PC-3 (cell line): ENCODE results near the gene ADGRG6. TPM values are rescaled to one million over a fixed set of nuclear protein-coding genes. Genes with fewer than 3 reads are reported as not detected.
"Not testable (repeated sequence)": the region's sequence is repeated elsewhere in the genome, so short reads cannot be mapped to it uniquely, and the experiment has no call there.

Experiments used
- ATAC-seq: fragments of 200-7000 bp; cut with Tn5 transposase; 2 replicates; pipeline ENCODE4 v1.9.1; 2020; ENCODE audit warnings: mild to moderate bottlenecking, moderate library complexity
- BruUV-seq: library from RNA; stranded (reverse); fragments of 400-500 nt; replicated peaks from 2 replicates; lab custom pipeline; 2021; lab: Mats Ljungman, UMichigan
- CTCF ChIA-PET: fragments of 300-600 bp; sonication (Branson Sonifier 250); formaldehyde crosslinking; loops from one replicate; lab custom pipeline; 2022; ENCODE audit warnings: antibody characterized with exemption; lab: Charles Lee
- POLR2A ChIA-PET: fragments of 300-600 bp; sonication (Branson Sonifier 250); formaldehyde crosslinking; loops from one replicate; lab custom pipeline; 2022; ENCODE audit warnings: antibody characterized with exemption; ENCODE audit not compliant: unreplicated experiment; lab: Charles Lee
- DNase-seq: peaks from one replicate; pipeline ENCODE4 v3.0.0-alpha.2; 2015
- H2AFZ ChIP-seq: fragments of 300-600 bp; sonication (generic); 2 replicates; pipeline ENCODE4 v1.6.0; 2016; ENCODE audit warnings: antibody characterized with exemption, low read length
- H3F3A ChIP-seq: fragments of 300-600 bp; sonication (generic); one replicate; pipeline ENCODE4 v1.6.0; 2017; ENCODE audit warnings: antibody characterized with exemption, low read length, control low read depth, mild to moderate bottlenecking; ENCODE audit not compliant: unreplicated experiment
- H3K27ac ChIP-seq: fragments of 300-600 bp; sonication (generic); 2 replicates; pipeline ENCODE4 v1.5.1; 2016; ENCODE audit warnings: mild to moderate bottlenecking, low read length
- H3K27me3 ChIP-seq: fragments of 300-600 bp; sonication (generic); 2 replicates; pipeline ENCODE4 v1.6.1; 2016; ENCODE audit warnings: low read length, mixed read lengths
- H3K36me3 ChIP-seq: fragments of 300-600 bp; sonication (generic); 2 replicates; pipeline ENCODE4 v1.6.1; 2016; ENCODE audit warnings: low read depth, mixed run types, low read length, mixed read lengths
- H3K4me1 ChIP-seq: fragments of 300-600 bp; sonication (generic); 2 replicates; pipeline ENCODE4 v1.5.1; 2016; ENCODE audit warnings: low read length; ENCODE audit not compliant: insufficient read depth
- H3K4me2 ChIP-seq: fragments of 300-600 bp; sonication (generic); 2 replicates; pipeline ENCODE4 v1.6.0; 2016; ENCODE audit warnings: low read length
- H3K4me3 ChIP-seq: fragments of 300-600 bp; sonication (generic); 2 replicates; pipeline ENCODE4 v1.5.1; 2016; ENCODE audit warnings: mild to moderate bottlenecking, low read length, mixed read lengths
- H3K79me2 ChIP-seq: fragments of 300-600 bp; sonication (generic); 2 replicates; pipeline ENCODE4 v1.6.1; 2017; ENCODE audit warnings: low read length, mixed read lengths
- H3K9ac ChIP-seq: fragments of 300-600 bp; sonication (generic); 2 replicates; pipeline ENCODE4 v1.6.0; 2016; ENCODE audit warnings: mild to moderate bottlenecking, low read length
- H3K9me2 ChIP-seq: fragments of 300-600 bp; sonication (generic); replicated peaks from 2 replicates; pipeline ENCODE4 v1.6.1; 2016; ENCODE audit warnings: mixed run types, low read length, mixed read lengths
- H3K9me3 ChIP-seq: fragments of 300-600 bp; sonication (generic); 2 replicates; pipeline ENCODE4 v1.6.1; 2016; ENCODE audit warnings: low read length, mixed read lengths
- H4K20me1 ChIP-seq: fragments of 300-600 bp; sonication (generic); 2 replicates; pipeline ENCODE4 v1.6.1; 2016; ENCODE audit warnings: low read length, mixed read lengths
- EZH2 ChIP-seq: fragments of 300-600 bp; sonication (generic); IDR thresholded peaks from one replicate; pipeline ENCODE4 v1.6.1; 2017; ENCODE audit warnings: antibody characterized with exemption, mild to moderate bottlenecking, low read length; ENCODE audit not compliant: unreplicated experiment
- EZH2phosphoT487 ChIP-seq: fragments of 300-600 bp; sonication (generic); IDR thresholded peaks from 2 replicates; pipeline ENCODE4 v1.6.1; 2018; ENCODE audit warnings: mild to moderate bottlenecking, antibody characterized with exemption, low read length, borderline replicate concordance
- intact Hi-C: fragments of 100-400 bp; cut with micrococcal nuclease; formaldehyde crosslinking; loops from 2 replicates; pipeline ENCODE4 v1.9.0; 2023
- total RNA-seq: library from RNA; depleted of rRNA; stranded (reverse); fragments of >200 nt; gene quantifications from 2 replicates; pipeline ENCODE4 v1.2.3, GENCODE V29; 2014
- TF ChIP-seq, protein P1 (sequence below): fragments of 300-600 bp; sonication (generic); conservative IDR thresholded peaks from 2 replicates; pipeline ENCODE4 v1.5.1; 2017; ENCODE audit warnings: antibody characterized with exemption, low read depth, mild to moderate bottlenecking, low read length

The ADGRG6 gene
- total RNA-seq, 1 experiment from 2014 or later = 73.2 TPM

DNA sequence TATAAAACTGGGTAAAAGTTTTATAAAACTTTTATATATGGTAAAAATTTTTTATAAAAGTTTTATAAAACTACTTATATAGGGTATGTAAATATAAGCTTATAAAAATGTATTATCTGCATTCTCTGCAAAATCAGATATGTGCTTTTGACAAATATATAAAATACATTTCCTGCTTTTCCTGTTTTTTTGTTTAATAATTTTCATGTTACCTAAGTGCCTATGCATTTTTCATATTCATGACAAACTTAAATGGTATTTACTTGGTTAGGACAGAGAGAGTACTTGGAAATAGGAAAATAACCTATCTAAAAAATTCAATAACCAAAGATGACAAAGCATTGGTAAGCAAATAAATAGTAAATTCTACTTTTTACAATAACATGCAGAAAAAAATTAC, 41.2 kb downstream of the ADGRG6 start:
- 0 out of 2 replicates have a peak overlapping the region, but pooled peaks have one; percentile 4 for H3K27ac ChIP-seq
- H3K36me3 ChIP-seq = peaks cover 16% of the 10 kb centered on the region
- ATAC-seq (peak; percentile 18; the same call in 1 of the 2 replicates), DNase-seq (peak; percentile 63)
- H4K20me1 ChIP-seq = no peaks in the 10 kb centered on the region
- no peaks in the 10 kb centered on the region for H3K9me3 ChIP-seq
- no peak overlapping the region for H3K4me3 ChIP-seq
- H3K9ac ChIP-seq = no peak overlapping the region
- no peaks in the 10 kb centered on the region for H3K27me3 ChIP-seq
- peaks cover 23% of the 10 kb centered on the region for H3K4me1 ChIP-seq
- ChIA-PET POLR2A (interaction anchor here (0.6 kb wide), 1 partner anchor 30 kb away, joined by 6 read pairs; no protein-coding TSS in a partner anchor), CTCF (no interaction called here)
- intact Hi-C loops = no loop called here
- H3K79me2 ChIP-seq = peaks cover 76% of the 10 kb centered on the region
- H3K9me2 ChIP-seq = no peaks in the 10 kb centered on the region
- BruUV-seq = no TSS peak
- H3K4me2 ChIP-seq = no peak overlapping the region
- H2AFZ ChIP-seq = no peak overlapping the region
- TF ChIP-seq, protein P1, sequence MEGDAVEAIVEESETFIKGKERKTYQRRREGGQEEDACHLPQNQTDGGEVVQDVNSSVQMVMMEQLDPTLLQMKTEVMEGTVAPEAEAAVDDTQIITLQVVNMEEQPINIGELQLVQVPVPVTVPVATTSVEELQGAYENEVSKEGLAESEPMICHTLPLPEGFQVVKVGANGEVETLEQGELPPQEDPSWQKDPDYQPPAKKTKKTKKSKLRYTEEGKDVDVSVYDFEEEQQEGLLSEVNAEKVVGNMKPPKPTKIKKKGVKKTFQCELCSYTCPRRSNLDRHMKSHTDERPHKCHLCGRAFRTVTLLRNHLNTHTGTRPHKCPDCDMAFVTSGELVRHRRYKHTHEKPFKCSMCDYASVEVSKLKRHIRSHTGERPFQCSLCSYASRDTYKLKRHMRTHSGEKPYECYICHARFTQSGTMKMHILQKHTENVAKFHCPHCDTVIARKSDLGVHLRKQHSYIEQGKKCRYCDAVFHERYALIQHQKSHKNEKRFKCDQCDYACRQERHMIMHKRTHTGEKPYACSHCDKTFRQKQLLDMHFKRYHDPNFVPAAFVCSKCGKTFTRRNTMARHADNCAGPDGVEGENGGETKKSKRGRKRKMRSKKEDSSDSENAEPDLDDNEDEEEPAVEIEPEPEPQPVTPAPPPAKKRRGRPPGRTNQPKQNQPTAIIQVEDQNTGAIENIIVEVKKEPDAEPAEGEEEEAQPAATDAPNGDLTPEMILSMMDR = no peak
- no peak for TF ChIP-seq EZH2phosphoT487
- TF ChIP-seq EZH2 = no peak
- no peaks in the 10 kb centered on the region for H3F3A ChIP-seq

DNA sequence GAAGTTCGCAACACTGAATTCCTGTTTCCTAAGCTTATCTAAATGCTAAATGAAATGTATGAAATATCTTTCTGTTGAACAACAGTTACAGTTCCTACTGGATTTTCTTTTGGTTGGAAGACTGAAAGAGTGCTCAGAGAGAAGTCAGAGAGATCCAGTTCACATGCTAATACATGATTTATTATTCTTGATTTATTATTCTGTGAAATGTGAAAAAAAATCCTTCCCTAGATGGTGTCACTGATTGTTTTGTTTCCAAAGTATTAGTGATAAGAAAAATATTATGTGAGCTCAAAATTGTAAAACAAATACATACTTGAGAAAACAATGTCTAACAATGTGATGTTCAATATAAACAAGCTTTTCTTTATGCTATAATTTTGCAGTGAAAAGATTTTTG, 42.1 kb downstream of the ADGRG6 start:
- Histone ChIP-seq H3K9me2 (no peaks in the 10 kb centered on the region), H3K9me3 (no peaks in the 10 kb centered on the region), H3K27ac (0 out of 2 replicates have a peak overlapping the region, but pooled peaks have one; percentile 4), H3K4me3 (no peak overlapping the region), H4K20me1 (no peaks in the 10 kb centered on the region), H3K9ac (no peak overlapping the region), H3K36me3 (peaks cover 16% of the 10 kb centered on the region), H3K79me2 (peaks cover 81% of the 10 kb centered on the region), H3K4me2 (no peak overlapping the region), H3K4me1 (peaks cover 23% of the 10 kb centered on the region), H3K27me3 (no peaks in the 10 kb centered on the region), H2AFZ (no peak overlapping the region), H3F3A (no peaks in the 10 kb centered on the region)
- intact Hi-C loops = no loop called here
- ChIA-PET CTCF (no interaction called here), POLR2A (no interaction called here)
- TF ChIP-seq EZH2phosphoT487 = no peak
- TF ChIP-seq EZH2 = no peak
- TF ChIP-seq, protein P1 = no peak
- DNase-seq (no peak), ATAC-seq (no peak)
- no TSS peak for BruUV-seq

DNA sequence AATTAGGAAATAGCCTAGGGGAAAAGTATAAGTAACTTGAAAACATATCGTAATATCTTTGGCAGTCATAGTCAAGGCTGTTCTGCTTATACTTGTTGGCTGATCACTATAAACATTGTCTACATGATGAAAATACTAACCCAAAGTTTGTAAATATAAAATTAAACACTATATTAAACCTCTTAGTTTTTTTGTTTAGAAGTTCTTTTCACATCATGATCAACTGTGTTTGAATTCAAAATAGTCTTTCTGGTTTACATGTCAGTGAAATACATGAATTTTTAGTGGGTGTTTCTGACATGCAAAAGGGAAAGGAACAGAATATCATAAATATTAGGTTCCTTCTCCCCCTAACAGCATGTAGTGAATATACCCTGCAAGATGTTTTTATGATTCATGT, 43.5 kb downstream of the ADGRG6 start:
- Histone ChIP-seq H2AFZ (no peak overlapping the region), H3K9me2 (no peaks in the 10 kb centered on the region), H3K27ac (no peak overlapping the region), H3K9me3 (no peaks in the 10 kb centered on the region), H3K9ac (no peak overlapping the region), H3F3A (no peaks in the 10 kb centered on the region), H4K20me1 (no peaks in the 10 kb centered on the region), H3K27me3 (no peaks in the 10 kb centered on the region), H3K4me1 (peaks cover 23% of the 10 kb centered on the region), H3K4me2 (no peak overlapping the region), H3K79me2 (peaks cover 80% of the 10 kb centered on the region), H3K4me3 (no peak overlapping the region), H3K36me3 (peaks cover 16% of the 10 kb centered on the region)
- TF ChIP-seq, protein P1 = no peak
- TF ChIP-seq EZH2 (no peak), EZH2phosphoT487 (no peak)
- intact Hi-C loops = no loop called here
- POLR2A ChIA-PET = no interaction called here
- CTCF ChIA-PET = no interaction called here
- DNase-seq (no peak), ATAC-seq (no peak)
- BruUV-seq = no TSS peak

DNA sequence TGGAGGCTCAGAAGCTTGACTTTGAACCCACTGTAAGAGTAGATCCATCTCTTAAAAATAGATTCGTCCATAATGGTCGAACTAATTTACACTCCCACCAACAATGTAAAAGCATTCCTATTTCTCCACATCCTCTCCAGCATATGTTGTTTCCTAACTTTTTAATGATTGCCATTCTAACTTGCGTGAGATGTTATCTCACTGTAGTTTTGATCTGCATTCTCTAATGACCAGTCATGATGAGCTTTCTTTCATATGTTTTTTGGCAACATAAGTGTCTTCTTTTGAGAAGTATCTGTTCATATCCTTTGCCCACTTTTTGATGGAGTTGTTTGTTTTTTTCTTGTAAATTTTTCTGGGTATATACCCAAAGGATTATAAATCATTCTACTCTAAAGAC, 44.4 kb downstream of the ADGRG6 start:
- H3K4me3 ChIP-seq, BruUV-seq, H3K27me3 ChIP-seq, H3K4me2 ChIP-seq, H2AFZ ChIP-seq, H3K9me2 ChIP-seq, H3K27ac ChIP-seq, H3K9ac ChIP-seq, POLR2A ChIA-PET, H3F3A ChIP-seq, ATAC-seq, CTCF ChIA-PET, H3K9me3 ChIP-seq, H4K20me1 ChIP-seq, DNase-seq, intact Hi-C loops: not testable (repeated sequence)
- Histone ChIP-seq H3K4me1 (peaks cover 23% of the 10 kb centered on the region), H3K79me2 (peaks cover 75% of the 10 kb centered on the region), H3K36me3 (peaks cover 20% of the 10 kb centered on the region)
